NCI-H2081 treated with DMSO at 0.1 percent for 48 hours (cell line): ENCODE results near the gene FAM156A.
"Not testable (repeated sequence)": the region's sequence is repeated elsewhere in the genome, so short reads cannot be mapped to it uniquely, and the experiment has no call there.

Source experiments
- DNase-seq: peaks from one replicate; lab custom pipeline; 2025; lab: John Stamatoyannopoulos, UW

FAM156A gene

GRCh38 chrX:52966993-52967738 lies 8.8 kb upstream of the FAM156A start:
- DNase-seq: not testable (repeated sequence)

- DNase-seq: not testable (repeated sequence)
Measured at GRCh38 chrX:52958961-52959360, 643 bp upstream of the FAM156A start.

GRCh38 chrX:52949884-52950283 lies 8.4 kb downstream of the FAM156A start:
- not testable (repeated sequence) for DNase-seq

GRCh38 chrX:52949325-52949724 lies 9.0 kb downstream of the FAM156A start:
- not testable (repeated sequence) for DNase-seq

GRCh38 chrX:52948265-52948664 lies 10.1 kb downstream of the FAM156A start:
- not testable (repeated sequence) for DNase-seq

- DNase-seq: not testable (repeated sequence)
Measured at GRCh38 chrX:52947501-52947900, 10.8 kb downstream of the FAM156A start.

- DNase-seq: not testable (repeated sequence)
Measured at GRCh38 chrX:52945838-52946494, 12.4 kb downstream of the FAM156A start.

GRCh38 chrX:52941728-52942127 lies 16.6 kb downstream of the FAM156A start:
- DNase-seq: not testable (repeated sequence)

- DNase-seq: not testable (repeated sequence)
Measured at GRCh38 chrX:52940704-52941103, 17.6 kb downstream of the FAM156A start.

GRCh38 chrX:52935470-52935784 lies 22.9 kb downstream of the FAM156A start:
- not testable (repeated sequence) for DNase-seq

- DNase-seq: peak; percentile 90
Measured at GRCh38 chrX:52934704-52935469, 23.4 kb downstream of the FAM156A start.

- no peak for DNase-seq
Measured at GRCh38 chrX:52933976-52934703, 24.2 kb downstream of the FAM156A start.

GRCh38 chrX:52933213-52933612 lies 25.1 kb downstream of the FAM156A start:
- DNase-seq: no peak

- DNase-seq: not testable (repeated sequence)
Measured at GRCh38 chrX:52930214-52930613, 28.1 kb downstream of the FAM156A start.

- no peak for DNase-seq
Measured at GRCh38 chrX:52923781-52924241, 34.5 kb downstream of the FAM156A start.

- not testable (repeated sequence) for DNase-seq
Measured at GRCh38 chrX:52914704-52915103, 43.6 kb downstream of the FAM156A start.

GRCh38 chrX:52913681-52914080 lies 44.6 kb downstream of the FAM156A start:
- not testable (repeated sequence) for DNase-seq

GRCh38 chrX:52909313-52909969 lies 48.9 kb downstream of the FAM156A start:
- DNase-seq: not testable (repeated sequence)

GRCh38 chrX:52907900-52908299 lies 50.4 kb downstream of the FAM156A start:
- not testable (repeated sequence) for DNase-seq

- DNase-seq: not testable (repeated sequence)
Measured at GRCh38 chrX:52907137-52907536, 51.2 kb downstream of the FAM156A start.

GRCh38 chrX:52906072-52906471 lies 52.2 kb downstream of the FAM156A start:
- not testable (repeated sequence) for DNase-seq
